Posterior vena cava (tissue), 2 donors: ENCODE measurements around the gene ACTR3. TPM values are rescaled to one million over a fixed set of nuclear protein-coding genes. Genes with fewer than 3 reads are reported as not detected.
A peak's percentile ranks its signal among the peaks of the same experiment; 100 is the strongest.

Experiments
- DNase-seq: peaks from one replicate; pipeline ENCODE4 v3.0.0-alpha.2; 2020; ENCODE audit warnings: low spot score
- intact Hi-C, 2 donors: fragments of 100-400 bp; cut with DNase I; formaldehyde crosslinking; loops; one replicate each; pipeline versions ENCODE4 v1.14.1 to v1.14.2; 2022 to 2023
- total RNA-seq, 2 donors: library from RNA; stranded (reverse); fragmentation: NEBNext Ultra II Directional; extraction: Animal tissue kit (Norgen Biotek cat#: 25700); gene quantifications; one replicate each; pipeline ENCODE4 v1.2.1, GENCODE V29; 2021
- donor health status: DM: yes; HTN: yes; CAD: no.
- donor health status: DM: yes; HTN: yes; CAD: no.

The ACTR3 gene
- total RNA-seq, 2 donors from 2014 or later, result 322 to 408 TPM

GRCh38 chr2:113872201-113872600 is 17.7 kb upstream of the ACTR3 start:
- intact Hi-C loops, result no loop called here

GRCh38 chr2:113873867-113874266 is 16.0 kb upstream of the ACTR3 start:
- no peak for DNase-seq
- intact Hi-C loops, result no loop called here

More at GRCh38 chr2:113872201-113872600, 17.7 kb upstream of the ACTR3 start:
- no peak for DNase-seq

GRCh38 chr2:113875135-113875534 is 14.8 kb upstream of the ACTR3 start:
- no peak for DNase-seq
- intact Hi-C loops, result no loop called here

GRCh38 chr2:113876503-113877387 is 13.1 kb upstream of the ACTR3 start:
- intact Hi-C loops, result no loop called here
- DNase-seq, result no peak

GRCh38 chr2:113877711-113878598 is 11.9 kb upstream of the ACTR3 start:
- intact Hi-C loops, result no loop called here
- no peak for DNase-seq

- intact Hi-C loops, result no loop called here
- no peak for DNase-seq
Observed at GRCh38 chr2:113878743-113879142, 11.1 kb upstream of the ACTR3 start.

- DNase-seq, result no peak
- intact Hi-C loops, result no loop called here
Observed at GRCh38 chr2:113879457-113879856, 10.4 kb upstream of the ACTR3 start.

GRCh38 chr2:113886479-113887008 is 3.3 kb upstream of the ACTR3 start:
- DNase-seq, result peak; percentile 87
- intact Hi-C loops, result no loop called here

GRCh38 chr2:113887009-113887792 is 2.7 kb upstream of the ACTR3 start:
- intact Hi-C loops, result no loop called here
- no peak for DNase-seq

- intact Hi-C loops, result no loop called here
- DNase-seq, result no peak
Observed at GRCh38 chr2:113888641-113889470, 1.0 kb upstream of the ACTR3 start.

GRCh38 chr2:113890253-113891235 is 655 bp downstream of the ACTR3 start:
- intact Hi-C loops, result loop anchor here in 1 of 2 donors (10.0 kb wide), 2 partner anchors 54 to 136 kb away; partner anchors contain the start of gene SLC35F5

GRCh38 chr2:113891265-113891959 is 1.5 kb downstream of the ACTR3 start:
- DNase-seq, result no peak

More at GRCh38 chr2:113890253-113891235, 655 bp downstream of the ACTR3 start:
- peak; percentile 91 for DNase-seq

GRCh38 chr2:113892004-113892710 is 2.3 kb downstream of the ACTR3 start:
- intact Hi-C loops, result loop anchor here in 1 of 2 donors (10.0 kb wide), 2 partner anchors 53 to 137 kb away; partner anchors contain the start of gene SLC35F5
- DNase-seq, result no peak

More at GRCh38 chr2:113891265-113891959, 1.5 kb downstream of the ACTR3 start:
- intact Hi-C loops, result loop anchor here in 1 of 2 donors (10.0 kb wide), 2 partner anchors 53 to 137 kb away; partner anchors contain the start of gene SLC35F5

- intact Hi-C loops, result loop anchor here in 1 of 2 donors (10.0 kb wide), 2 partner anchors 51 to 139 kb away; partner anchors contain the start of gene SLC35F5
- DNase-seq, result no peak
Observed at GRCh38 chr2:113894156-113894743, 4.4 kb downstream of the ACTR3 start.

GRCh38 chr2:113895301-113895700 is 5.4 kb downstream of the ACTR3 start:
- intact Hi-C loops, result loop anchor here in 1 of 2 donors (10.0 kb wide), 2 partner anchors 50 to 140 kb away; partner anchors contain the start of gene SLC35F5
- DNase-seq, result no peak
